ENCODE measurements around the gene ZNF398.

ZNF398 gene

GRCh38 chr7:149229526-149229925 lies 82.3 kb downstream of the ZNF398 start:
- no peak for DNase-seq

- no peak for DNase-seq
Observed at GRCh38 chr7:149232362-149232761, 85.1 kb downstream of the ZNF398 start.
